Posterior vena cava (tissue), 2 donors: ENCODE measurements around the gene LCORL. TPM values are rescaled to one million over a fixed set of nuclear protein-coding genes. Genes with fewer than 3 reads are reported as not detected.

ENCODE experiments used
- DNase-seq: peaks from one replicate; pipeline ENCODE4 v3.0.0-alpha.2; 2020; ENCODE audit warnings: low spot score
- intact Hi-C, 2 donors: fragments of 100-400 bp; cut with DNase I; formaldehyde crosslinking; loops; one replicate each; pipeline versions ENCODE4 v1.14.1 to v1.14.2; 2022 to 2023
- total RNA-seq, 2 donors: library from RNA; stranded (reverse); fragmentation: NEBNext Ultra II Directional; extraction: Animal tissue kit (Norgen Biotek cat#: 25700); gene quantifications; one replicate each; pipeline ENCODE4 v1.2.1, GENCODE V29; 2021
- donor health status: DM: yes; HTN: yes; CAD: no.
- donor health status: DM: yes; HTN: yes; CAD: no.

LCORL gene
- total RNA-seq, 2 donors from 2014 or later: 9.3 to 12.0 TPM

DNA sequence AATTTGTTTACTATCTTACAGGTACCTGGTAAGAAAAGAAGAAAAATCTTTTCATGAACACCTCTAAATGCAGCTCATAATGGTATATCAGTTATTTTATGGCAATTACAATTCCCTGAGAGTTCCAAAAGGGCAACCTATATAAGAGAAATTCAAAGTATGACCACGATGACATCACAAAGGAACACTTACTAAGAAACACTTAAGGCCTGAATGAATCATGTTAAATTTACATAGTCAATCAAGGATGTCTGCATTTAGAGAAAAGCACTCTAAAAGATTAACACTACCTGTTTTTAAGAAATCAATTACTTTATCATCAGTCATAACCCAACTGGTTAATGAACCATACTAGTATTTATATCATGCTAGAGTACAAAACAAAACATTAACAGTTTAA, 63.9 kb downstream of the LCORL start:
- no peak for DNase-seq
- intact Hi-C loops: no loop called here

DNA sequence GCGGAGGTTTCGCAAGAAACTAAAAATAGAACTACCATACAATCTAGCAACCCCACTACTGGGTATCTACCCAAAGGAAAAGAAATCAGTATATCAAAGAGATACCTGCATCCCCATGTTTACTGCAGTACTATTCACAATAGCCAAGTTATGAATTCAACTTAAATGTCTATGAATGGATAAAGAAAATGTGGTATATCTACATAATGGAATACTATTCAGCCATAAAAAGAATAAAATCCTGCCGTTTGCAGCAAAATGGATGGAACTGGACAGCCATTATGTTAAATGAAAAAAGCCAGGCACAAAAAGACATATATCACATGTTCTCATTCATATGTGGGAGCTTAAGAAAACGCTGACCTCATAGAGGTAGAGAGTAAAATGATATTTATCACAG, 65.3 kb downstream of the LCORL start:
- no peak for DNase-seq
- intact Hi-C loops: no loop called here

DNA sequence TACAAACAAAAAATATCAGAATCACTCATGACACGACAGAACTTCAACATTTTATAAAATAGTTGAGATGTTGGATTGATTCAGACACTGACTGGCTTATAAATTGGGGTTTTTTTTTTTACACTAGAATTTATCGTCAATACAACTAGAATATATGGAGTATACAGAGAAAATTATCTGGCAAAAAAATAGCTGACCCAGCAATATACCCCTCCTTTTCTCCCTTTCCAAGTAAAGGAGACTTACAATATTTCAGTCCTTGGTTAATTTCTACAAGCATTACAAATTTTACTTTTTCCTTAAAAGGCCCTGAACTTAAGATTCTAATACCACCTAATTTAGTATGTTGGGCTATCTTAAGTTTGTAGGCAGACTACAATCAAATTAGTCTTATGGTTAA, 76.3 kb downstream of the LCORL start:
- intact Hi-C loops: no loop called here
- DNase-seq: no peak

DNA sequence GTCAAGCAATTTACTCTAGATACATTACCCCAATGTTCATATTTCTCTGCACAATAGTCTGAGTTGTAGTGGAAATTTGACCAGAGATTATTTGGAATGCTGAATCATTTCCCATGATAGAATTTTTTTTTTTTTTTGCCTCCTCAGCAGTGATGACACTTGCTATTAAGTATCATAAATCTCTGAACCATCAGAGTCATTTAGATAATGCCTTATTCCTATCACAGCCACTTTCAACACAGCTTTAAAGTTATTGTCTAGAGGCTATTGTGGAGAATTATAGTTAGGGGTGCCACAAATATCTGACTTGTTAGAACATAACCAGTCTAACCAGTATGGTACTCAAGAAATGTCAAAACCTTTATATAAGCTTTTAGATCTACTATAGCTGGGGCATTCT, 79.8 kb downstream of the LCORL start:
- no peak for DNase-seq
- intact Hi-C loops: no loop called here

DNA sequence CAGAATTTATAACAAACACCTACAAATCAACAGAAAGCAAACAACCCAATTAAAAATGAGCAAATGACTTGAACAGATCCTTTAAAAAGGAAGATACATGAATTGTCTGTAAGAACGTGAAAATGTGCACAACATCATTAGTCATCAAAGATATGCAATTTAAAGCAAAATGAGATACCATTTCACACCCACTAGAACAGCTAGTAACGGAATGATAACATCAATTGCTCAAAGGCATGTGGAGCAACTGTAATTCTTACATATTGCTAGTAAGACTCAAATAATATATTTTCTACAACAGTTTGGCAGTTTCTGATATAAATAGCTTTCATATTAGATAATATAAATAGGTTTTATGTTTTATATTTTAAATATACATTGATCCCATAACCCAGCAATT, 82.5 kb downstream of the LCORL start:
- intact Hi-C loops: no loop called here
- DNase-seq: no peak

DNA sequence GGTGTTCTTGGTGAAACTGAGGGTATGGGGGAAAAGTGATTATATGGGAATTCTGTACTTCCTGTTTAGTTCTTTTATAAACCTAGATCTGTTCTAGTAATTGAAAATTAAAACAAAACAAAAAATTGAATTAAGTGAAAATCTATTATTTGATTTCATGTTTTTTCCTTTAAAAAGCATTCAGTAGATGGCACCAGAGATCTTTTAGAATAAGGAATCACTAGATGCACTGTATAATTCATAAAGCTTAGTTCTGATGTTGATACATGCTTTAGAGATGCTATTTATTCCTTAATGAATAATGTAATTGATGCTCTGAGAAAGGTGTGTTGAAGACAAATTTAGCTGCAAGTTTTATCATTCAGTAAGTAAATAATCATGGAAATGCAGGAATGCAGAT, 87.3 kb downstream of the LCORL start:
- intact Hi-C loops: no loop called here
- no peak for DNase-seq

DNA sequence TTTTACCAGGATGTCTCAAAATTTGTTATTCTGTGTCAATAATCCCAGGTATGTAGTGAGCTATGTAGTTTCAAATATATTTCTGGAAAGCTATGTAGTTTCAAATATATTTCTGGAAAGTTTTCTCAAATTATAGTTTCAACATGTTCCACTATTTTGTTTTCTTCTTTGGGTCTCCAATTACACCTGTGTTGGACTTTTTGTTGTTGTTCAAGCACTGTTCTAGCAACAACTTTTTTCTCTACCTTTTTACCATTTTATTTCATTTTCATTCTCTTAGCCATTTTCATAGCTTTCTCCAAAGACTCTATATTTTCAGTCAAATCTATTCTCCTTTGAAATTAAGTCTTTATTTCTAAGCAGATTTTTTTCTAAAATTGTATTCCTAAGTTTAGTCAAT, 88.4 kb downstream of the LCORL start:
- DNase-seq: no peak
- intact Hi-C loops: no loop called here

DNA sequence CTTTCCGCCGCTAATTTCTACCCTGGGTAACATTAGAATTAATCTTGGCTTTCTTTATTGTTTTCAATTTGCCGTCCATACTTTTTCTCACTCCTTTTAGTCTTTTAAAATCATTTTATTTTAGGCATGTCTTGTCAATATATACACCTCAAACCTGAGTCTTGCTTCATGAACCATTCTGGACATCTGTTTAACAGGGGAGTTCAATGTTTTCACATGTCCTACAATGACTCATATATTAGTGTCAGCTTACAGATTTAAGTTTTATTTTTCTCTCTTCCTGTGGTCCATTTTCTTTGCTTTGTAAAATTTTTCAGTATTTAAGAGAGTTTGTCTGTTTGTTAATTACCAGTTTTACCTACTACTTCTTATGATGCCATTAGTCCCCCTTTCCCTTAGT, 89.5 kb downstream of the LCORL start:
- intact Hi-C loops: no loop called here
- no peak for DNase-seq

DNA sequence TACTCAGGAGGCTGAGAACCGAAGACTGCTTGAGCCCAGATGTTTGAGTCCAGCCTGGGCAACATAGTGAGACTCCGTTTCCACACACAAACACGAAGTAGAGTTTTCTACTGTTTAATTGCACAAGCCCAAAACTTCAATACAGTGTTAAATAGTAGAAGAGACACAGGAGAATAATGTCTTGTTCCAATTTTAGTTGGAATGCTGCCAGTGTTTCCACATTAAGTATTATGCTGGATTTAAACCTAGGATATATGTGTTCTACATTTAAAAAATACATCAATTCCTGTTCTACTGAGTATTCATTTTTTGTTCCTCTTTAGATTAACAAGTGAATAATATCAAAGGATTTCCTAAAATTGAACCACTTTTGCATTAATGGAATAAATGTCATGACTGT, 91.3 kb downstream of the LCORL start:
- DNase-seq: no peak
- intact Hi-C loops: no loop called here

DNA sequence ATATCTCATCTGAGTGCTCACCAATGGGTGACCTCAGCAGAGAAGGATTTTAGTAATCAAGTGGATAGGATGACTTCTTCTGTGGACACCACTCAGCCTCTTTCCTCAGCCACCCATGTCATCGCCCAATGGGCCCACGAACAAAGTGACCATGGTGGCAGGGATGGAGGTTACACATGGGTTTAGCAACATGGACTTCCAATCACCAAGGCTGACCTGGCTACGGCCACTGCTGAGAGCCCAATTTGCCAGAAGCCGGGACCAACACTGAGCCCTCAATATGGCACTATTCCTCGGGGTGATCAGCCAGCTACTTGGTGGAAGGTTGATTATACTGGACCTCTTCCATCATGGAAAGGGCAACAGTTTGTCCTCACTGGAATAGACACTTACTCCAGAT, 97.4 kb downstream of the LCORL start:
- intact Hi-C loops: no loop called here
- DNase-seq: no peak

DNA sequence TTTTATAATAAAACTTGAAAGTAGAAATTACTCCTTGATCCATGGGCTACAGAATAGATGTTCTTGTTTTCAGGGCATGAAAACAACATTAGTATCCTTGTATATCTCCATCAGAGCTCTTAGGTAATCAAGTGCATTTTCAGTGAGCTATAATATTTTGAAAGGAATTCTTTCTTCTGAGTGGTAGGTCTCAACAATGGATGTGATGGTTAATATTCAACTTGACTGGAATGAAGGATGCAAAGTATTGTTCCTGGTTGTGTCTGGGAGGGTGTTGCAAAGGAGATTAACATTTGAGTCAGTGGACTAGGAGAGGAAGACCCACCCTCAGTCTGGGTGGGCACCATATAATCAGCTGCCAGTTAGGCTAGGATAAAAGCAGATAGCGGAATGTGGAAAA, 100.1 kb downstream of the LCORL start:
- no peak for DNase-seq
- intact Hi-C loops: no loop called here

DNA sequence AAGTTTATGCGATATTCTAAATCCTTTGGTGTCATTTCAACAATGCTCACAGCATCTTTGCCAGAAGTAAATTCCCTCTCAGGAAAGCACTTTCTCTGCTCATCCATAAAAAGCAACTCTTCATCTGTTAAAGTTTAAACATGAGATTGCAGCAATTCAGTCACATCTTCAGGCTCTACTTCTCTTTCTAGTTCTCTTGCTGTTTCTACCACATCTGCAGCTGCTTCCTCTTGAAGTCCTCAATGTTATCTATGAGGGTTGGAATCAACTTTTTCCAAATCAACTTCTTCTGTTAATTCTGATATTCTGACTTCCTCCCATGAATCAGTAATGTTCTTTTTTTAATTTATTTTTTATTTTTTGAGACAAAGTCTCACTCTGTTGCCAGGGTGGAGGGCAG, 100.9 kb downstream of the LCORL start:
- intact Hi-C loops: no loop called here
- no peak for DNase-seq

DNA sequence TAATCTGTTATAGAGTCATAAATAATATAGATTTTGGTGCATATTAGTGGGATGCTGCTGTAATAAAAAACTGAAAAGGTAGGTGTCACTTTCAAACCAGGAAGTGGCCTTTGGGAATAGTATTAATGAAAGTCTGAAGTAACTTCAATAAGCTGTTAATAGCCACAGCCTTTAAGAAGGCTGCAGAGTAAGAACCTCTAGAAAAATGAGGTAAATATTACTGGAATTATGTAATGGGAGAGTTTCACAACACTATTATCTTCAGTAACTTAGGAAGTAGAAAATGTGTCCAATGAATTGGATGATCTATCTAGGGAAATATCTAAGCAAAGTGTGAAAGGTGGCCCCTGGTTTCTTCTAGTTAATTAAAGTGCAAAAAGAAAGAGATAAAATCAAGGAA, 106.1 kb downstream of the LCORL start:
- no peak for DNase-seq
- intact Hi-C loops: no loop called here

DNA sequence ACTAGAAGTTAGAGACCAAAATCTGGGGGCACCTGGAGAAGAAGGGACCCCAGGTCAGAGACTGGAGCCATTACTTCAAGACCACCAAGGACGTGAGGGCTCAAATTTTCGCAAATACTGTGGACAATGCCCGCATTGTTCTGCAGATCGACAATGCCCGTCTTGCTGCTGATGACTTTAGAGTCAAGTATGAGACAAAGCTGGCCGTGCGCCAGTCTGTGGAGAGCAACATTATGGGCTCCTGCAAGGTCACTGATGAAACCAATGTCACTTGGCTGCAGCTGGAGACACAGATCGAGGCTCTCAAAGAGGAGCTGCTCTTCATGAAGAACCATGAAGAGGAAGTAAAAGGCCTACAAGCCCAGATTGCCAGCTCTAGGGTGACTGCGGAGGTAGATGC, 109.5 kb downstream of the LCORL start:
- intact Hi-C loops: no loop called here
- no peak for DNase-seq

DNA sequence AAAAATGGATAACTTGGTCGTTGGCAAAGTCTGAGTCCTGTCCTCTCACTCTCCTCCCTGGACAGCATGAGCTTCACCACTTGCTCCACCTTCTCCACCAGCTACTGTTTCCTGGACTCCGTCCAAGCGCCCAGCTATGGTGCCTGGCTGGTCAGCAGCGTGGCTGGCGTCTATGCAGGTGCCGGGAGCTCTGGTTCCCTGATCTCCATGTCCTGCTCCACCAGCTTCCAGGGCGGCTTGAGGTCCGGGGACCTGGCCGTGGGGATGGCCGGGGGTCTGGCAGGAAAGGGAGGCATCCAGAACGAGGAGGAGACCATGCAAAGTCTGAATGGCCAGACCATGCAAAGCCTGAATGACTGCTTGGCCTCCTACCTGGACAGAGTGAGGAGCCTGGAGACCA, 109.9 kb downstream of the LCORL start:
- intact Hi-C loops: no loop called here
- DNase-seq: no peak

DNA sequence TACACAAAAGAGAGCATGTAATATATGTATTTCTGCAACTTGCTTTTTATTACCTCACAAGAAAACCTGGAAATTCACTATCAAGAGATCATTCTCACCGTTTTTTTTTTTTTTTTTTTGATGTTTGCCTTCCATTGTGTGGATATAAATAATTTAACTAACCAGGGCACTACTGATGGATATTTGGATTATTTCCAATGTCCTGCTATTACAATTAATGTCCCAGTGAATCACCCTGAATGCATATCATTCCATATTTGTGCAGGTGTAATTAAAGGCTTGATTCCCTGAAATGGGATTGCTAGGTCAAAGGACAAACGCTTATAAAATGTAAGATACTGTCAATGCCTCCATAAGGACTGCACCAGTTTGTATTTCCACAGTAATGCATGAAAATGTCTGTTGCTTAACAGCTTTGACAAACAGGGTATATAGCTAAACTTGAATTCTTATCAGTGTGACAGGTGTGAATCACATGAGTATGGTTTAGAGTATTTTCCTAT, 123.0 kb downstream of the LCORL start:
- intact Hi-C loops: no loop called here
- DNase-seq: no peak

DNA sequence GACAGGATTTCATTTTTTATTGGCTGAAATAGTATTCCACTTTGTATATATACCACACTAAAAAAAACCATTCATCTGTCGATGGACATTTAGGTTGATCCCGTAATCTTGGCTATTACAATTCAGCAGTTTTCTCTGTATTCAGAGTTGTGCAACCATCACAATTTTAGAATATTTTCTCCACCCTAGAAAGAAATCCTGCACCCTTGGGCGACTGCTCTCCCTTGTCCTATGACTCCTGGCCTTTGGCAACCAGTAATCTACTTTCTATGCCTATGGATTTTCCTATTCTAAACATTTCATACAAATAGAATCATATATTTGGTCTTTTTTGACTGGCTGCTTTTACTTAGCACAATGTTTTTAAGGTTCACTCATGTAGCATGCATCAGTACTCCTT, 126.1 kb downstream of the LCORL start:
- no peak for DNase-seq
- intact Hi-C loops: no loop called here

DNA sequence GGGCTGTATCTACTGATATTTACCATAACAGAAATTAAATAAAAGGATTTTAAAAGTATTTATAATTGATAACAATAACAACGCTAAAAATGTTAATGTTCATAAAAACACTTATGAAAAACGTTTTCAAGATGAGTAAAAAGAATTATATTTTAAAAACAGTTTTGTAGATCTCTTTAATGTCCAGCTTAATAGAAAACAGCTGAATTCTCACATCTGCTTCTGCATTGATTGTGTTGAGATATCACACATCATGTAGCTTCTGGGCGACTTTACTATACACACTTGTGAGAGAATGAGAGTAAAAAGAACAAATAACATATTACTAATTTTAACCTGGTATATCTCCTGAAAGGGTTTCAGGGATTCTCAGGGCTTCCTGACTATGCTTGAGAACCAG, 127.1 kb downstream of the LCORL start:
- no peak for DNase-seq
- intact Hi-C loops: no loop called here

DNA sequence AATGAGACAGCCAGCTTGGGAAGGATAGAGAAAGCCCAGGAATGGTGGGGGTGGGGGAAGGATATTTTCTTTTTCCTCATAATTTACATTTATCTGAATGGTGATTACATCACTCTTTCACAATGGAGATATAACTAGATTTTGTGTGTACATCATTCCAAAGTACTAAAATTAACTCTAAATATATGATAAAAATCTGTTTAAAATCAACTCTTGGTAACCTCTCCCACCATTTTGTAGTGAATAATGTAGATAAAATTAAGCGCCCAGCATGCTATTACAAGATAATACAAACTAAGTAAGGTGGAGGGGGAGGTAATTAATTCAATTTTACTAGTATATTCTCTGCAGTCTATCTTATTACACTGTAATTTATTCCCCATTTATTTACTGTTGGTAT, 131.9 kb downstream of the LCORL start:
- no peak for DNase-seq
- intact Hi-C loops: no loop called here

DNA sequence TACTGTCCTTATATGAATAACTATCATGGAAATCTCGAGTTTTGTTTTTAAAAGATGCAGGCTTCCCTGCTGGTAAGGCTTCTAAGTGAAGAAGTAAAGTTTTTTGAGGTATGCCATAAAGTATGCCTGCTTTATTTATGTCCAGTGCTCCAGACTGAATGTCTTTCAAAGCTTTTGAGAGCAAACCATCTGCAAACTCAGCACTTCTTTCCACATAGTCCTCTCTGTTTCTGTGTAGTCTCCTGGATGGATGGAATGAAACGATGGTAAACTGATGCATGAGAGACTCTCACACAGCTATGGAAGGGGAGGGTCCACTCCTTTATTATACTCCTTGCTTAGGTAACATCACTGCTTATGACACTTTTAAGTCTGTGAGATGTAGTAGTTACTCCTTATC, 137.0 kb downstream of the LCORL start:
- intact Hi-C loops: no loop called here
- no peak for DNase-seq

DNA sequence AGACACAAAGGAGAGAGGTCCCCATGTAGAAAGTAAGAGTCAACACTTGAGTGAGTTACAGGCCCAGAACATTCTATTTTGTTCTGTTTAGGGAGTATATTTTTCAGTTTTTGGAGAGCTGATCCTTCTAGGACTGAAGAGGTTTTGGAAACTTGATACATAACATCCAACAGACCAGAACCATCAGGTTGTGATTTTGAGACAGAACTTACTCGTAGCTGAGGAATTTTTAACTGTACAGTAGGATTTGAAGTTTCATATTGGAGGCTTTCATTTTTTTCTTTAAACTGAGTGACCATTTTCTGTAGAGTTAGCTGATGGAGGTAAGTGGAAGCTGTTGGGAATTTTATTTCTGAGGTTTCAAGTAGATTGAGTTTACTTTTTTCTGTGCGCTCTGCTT, 137.5 kb downstream of the LCORL start:
- DNase-seq: no peak
- intact Hi-C loops: no loop called here

DNA sequence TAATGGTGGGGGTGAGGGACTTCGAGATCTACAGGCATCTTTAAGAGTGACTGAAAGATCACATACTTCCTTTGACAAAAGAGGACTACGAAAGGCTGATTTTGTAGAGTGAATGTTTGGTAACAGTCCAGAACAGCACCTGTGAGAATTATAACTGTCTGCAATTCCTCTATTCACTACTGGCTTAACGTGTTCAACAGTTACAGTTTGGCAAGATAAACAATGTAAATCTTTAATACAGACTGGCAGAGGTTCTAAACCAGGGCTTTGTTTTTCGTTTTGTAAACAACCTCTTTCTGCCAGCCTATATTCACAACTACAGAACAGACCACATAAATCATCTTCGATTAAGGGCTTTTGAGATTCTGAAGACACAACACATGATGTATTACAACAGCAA, 143.9 kb downstream of the LCORL start:
- no peak for DNase-seq
- intact Hi-C loops: no loop called here

DNA sequence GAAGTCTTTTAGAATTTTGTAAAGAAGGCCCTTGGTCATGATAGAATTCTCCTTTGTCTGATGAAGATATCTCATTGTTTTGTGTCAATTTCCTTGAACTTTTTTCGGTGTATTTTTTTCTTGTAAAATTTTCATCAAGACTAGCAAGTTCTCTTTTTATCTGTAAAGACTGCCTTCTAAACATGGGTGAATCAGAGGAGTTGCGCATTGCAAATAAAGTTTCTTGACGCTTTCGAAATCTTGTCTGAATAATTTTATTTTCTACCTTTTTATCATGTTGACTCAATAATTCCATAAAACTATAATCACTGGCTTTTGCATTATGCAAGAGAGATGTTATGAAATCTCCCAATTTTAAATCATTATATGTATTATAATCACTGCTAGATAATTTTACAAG, 144.6 kb downstream of the LCORL start:
- intact Hi-C loops: no loop called here
- no peak for DNase-seq
